CD8-positive, alpha-beta memory T cell (primary cell): Measurements from ENCODE around the gene PROB1. TPM values are rescaled to one million over a fixed set of nuclear protein-coding genes. Genes with fewer than 3 reads are reported as not detected.
"Not testable (repeated sequence)": the region's sequence is repeated elsewhere in the genome, so short reads cannot be mapped to it uniquely, and the experiment has no call there.

Source experiments
- CTCF ChIA-PET: fragments of 350-600 bp; sonication (Branson Sonifier 250); formaldehyde crosslinking; loops from one replicate; lab custom pipeline; 2021; ENCODE audit warnings: antibody characterized with exemption; lab: Charles Lee
- POLR2A ChIA-PET: fragments of 350-600 bp; sonication (Branson Sonifier 250); formaldehyde crosslinking; loops from one replicate; lab custom pipeline; 2021; ENCODE audit warnings: antibody characterized with exemption; lab: Charles Lee
- DNase-seq, 5 donors: peaks; one replicate each; pipeline versions ENCODE4 v3.0.0 to v3.0.0-alpha.2; 2020 to 2022; ENCODE audit warnings: mixed read lengths in 1 of 5
- H3K27ac ChIP-seq: one replicate; pipeline ENCODE4 v1.7.0; 2013; ENCODE audit warnings: low read depth, mild to moderate bottlenecking, low read length, moderate library complexity
- H3K27me3 ChIP-seq: 2 replicates; pipeline ENCODE4 v1.7.0; 2013; ENCODE audit warnings: low read length, mild to moderate bottlenecking; ENCODE audit not compliant: insufficient read depth, poor library complexity, severe bottlenecking
- H3K36me3 ChIP-seq: 2 replicates; pipeline ENCODE4 v1.7.0; 2013; ENCODE audit warnings: mild to moderate bottlenecking, low read length, moderate library complexity; ENCODE audit not compliant: insufficient read depth
- H3K4me1 ChIP-seq: 2 replicates; pipeline ENCODE4 v1.7.0; 2013; ENCODE audit warnings: mild to moderate bottlenecking, low read length, moderate library complexity; ENCODE audit not compliant: insufficient read depth
- H3K4me3 ChIP-seq: 2 replicates; pipeline ENCODE4 v1.7.0; 2013; ENCODE audit warnings: mild to moderate bottlenecking, low read length
- H3K9me3 ChIP-seq: 2 replicates; pipeline ENCODE4 v1.7.0; 2013; ENCODE audit warnings: mild to moderate bottlenecking, low read length
- H3K27ac Mint-ChIP-seq, 8 donors: one replicate each; pipeline ENCODE4 v1.8.0; 2020 to 2021; ENCODE audit warnings: mixed read lengths in 8 of 8, mild to moderate bottlenecking in 6 of 8, inconsistent platforms in 3 of 8, moderate library complexity in 3 of 8
- H3K27me3 Mint-ChIP-seq, 2 donors: one replicate each; pipeline ENCODE4 v1.8.0; 2020 to 2021; ENCODE audit warnings: mixed read lengths in 2 of 2, mild to moderate bottlenecking in 1 of 2, moderate library complexity in 1 of 2
- H3K36me3 Mint-ChIP-seq, 3 donors: one replicate each; pipeline ENCODE4 v1.8.0; 2020 to 2021; ENCODE audit warnings: mixed read lengths in 3 of 3, inconsistent platforms in 1 of 3, mild to moderate bottlenecking in 1 of 3
- H3K4me1 Mint-ChIP-seq, 3 donors: one replicate each; pipeline ENCODE4 v1.8.0; 2020 to 2021; ENCODE audit warnings: mixed read lengths in 3 of 3, inconsistent platforms in 1 of 3, mild to moderate bottlenecking in 1 of 3
- H3K4me3 Mint-ChIP-seq, 7 donors: one replicate each; pipeline ENCODE4 v1.8.0; 2020 to 2021; ENCODE audit warnings: mixed read lengths in 7 of 7, mild to moderate bottlenecking in 6 of 7, moderate library complexity in 4 of 7, inconsistent platforms in 2 of 7
- H3K9me3 Mint-ChIP-seq, 5 donors: one replicate each; pipeline ENCODE4 v1.8.0; 2020 to 2022; ENCODE audit warnings: mixed read lengths in 5 of 5, mild to moderate bottlenecking in 3 of 5, moderate library complexity in 2 of 5, inconsistent platforms in 1 of 5
- polyA plus RNA-seq: library from polyadenylated mRNA; unstranded; fragments of 300-500 nt; fragmentation: Illumina TruSeq; gene quantifications from one replicate; pipeline ENCODE4 v1.2.3, GENCODE V29; 2021
- total RNA-seq, 2 experiments: library from RNA; stranded (reverse); gene quantifications; one replicate each; pipeline ENCODE4 v1.2.3, GENCODE V29; 2021

The PROB1 gene
- total and polyA plus RNA-seq, 3 experiments from 2014 or later, result 0.72 to 7.2 (median 6.7) TPM

DNA sequence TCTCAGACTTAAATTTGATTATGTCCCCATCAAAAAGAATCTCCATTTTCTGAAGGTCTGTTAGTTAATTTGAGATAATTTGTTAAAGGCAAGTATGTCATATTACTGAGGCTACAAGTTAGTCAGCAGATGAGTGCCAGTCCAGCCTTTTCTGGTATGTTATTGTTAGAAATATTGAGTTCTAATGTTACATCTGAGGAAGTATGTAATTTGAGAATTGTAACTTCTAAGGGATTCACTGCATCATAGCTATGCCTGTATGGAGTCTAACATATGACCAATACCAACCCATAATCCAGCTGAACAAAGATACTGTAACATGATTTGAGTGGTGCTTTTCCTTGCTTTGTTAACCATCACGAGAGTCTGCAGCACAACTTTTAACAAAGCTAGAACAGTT, 25.7 kb downstream of the PROB1 start:
- POLR2A ChIA-PET, result interaction anchor here (0.6 to 1.3 kb wide), 2 partner anchors 27 to 672 kb away, joined by 6 to 7 read pairs; partner anchors contain the start of gene PAIP2

DNA sequence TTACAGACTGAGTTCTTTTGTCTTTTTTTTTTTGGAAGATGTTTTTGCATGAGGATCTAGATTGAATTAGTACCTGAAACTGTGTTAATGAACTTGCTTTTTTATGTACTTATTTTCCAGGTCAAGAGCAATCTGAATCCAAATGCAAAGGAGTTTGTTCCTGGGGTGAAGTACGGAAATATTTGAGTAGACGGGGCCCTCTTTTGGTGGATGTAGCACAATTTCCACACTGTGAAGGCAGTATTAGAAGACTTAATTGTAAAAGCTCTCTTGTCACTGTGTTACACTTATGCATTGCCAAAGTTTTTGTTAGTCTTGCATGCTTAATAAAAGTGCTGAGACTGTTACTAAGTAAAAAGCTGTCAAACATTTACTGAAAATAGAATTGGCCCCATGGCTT, 26.3 kb downstream of the PROB1 start:
- Histone ChIP-seq H3K4me1 (no peaks in the 10 kb centered on the region), H3K36me3 (peaks cover 30% of the 10 kb centered on the region), H3K27me3 (no peaks in the 10 kb centered on the region), H3K27ac (no peak overlapping the region), H3K4me3 (no peak overlapping the region), H3K9me3 (no peaks in the 10 kb centered on the region)
- ChIA-PET POLR2A (interaction anchor here (1.3 kb wide), 1 partner anchor 27 kb away, joined by 7 read pairs; the partner anchor contains the start of gene PAIP2), CTCF (interaction anchor here (1.6 kb wide), 1 partner anchor 28 kb away, joined by 3 read pairs; no protein-coding TSS in a partner anchor)
- no peak for DNase-seq
- Mint-ChIP-seq H3K27me3 (no peaks in the 10 kb centered on the region), H3K9me3 (no peaks in the 10 kb centered on the region), H3K36me3 (peaks cover 5 to 76% (median 16%) of the 10 kb centered on the region in 3 donors), H3K4me1 (peaks cover 1 to 4% (median 3%) of the 10 kb centered on the region in 3 donors), H3K4me3 (no peak overlapping the region), H3K27ac (peak overlapping the region in 1 of 8 donors; percentile 33)

More for the DNA sequence above, 25.7 kb downstream of the PROB1 start:
- Mint-ChIP-seq H3K27me3 (no peaks in the 10 kb centered on the region), H3K4me3 (no peak overlapping the region), H3K27ac (no peak overlapping the region), H3K9me3 (no peaks in the 10 kb centered on the region), H3K4me1 (peaks cover 1 to 4% (median 3%) of the 10 kb centered on the region in 3 donors), H3K36me3 (peaks cover 5 to 75% (median 11%) of the 10 kb centered on the region in 3 donors)
- DNase-seq, result no peak
- Histone ChIP-seq H3K27ac (no peak overlapping the region), H3K4me3 (no peak overlapping the region), H3K4me1 (no peaks in the 10 kb centered on the region), H3K27me3 (no peaks in the 10 kb centered on the region), H3K36me3 (peaks cover 25% of the 10 kb centered on the region), H3K9me3 (no peaks in the 10 kb centered on the region)
- CTCF ChIA-PET, result interaction anchor here (1.6 kb wide), 1 partner anchor 28 kb away, joined by 3 read pairs; no protein-coding TSS in a partner anchor

DNA sequence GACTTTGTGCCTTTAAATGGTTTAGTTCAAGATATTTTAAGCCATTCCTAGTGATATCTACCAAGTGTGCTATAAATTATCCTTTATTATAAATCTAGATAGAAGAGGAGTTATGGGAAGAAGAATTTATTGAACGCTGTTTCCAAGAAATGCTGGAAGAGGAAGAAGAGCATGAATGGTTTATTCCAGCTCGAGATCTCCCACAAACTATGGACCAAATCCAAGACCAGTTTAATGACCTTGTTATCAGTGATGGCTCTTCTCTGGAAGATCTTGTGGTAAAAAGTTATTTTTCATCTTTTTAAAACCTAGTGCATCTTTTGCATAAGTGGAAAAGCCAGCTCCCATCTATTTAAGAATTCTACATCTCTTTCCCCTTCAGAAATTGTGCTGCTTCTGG, 30.4 kb downstream of the PROB1 start:
- Histone ChIP-seq H3K4me1 (peaks cover 4% of the 10 kb centered on the region), H3K27me3 (no peaks in the 10 kb centered on the region), H3K27ac (no peak overlapping the region), H3K36me3 (peaks cover 25% of the 10 kb centered on the region), H3K4me3 (no peak overlapping the region), H3K9me3 (no peaks in the 10 kb centered on the region)
- Mint-ChIP-seq H3K36me3 (peaks cover 5 to 61% (median 13%) of the 10 kb centered on the region in 3 donors), H3K4me1 (peaks cover 4 to 21% (median 20%) of the 10 kb centered on the region in 3 donors), H3K4me3 (no peak overlapping the region), H3K27me3 (no peaks in the 10 kb centered on the region), H3K9me3 (no peaks in the 10 kb centered on the region), H3K27ac (no peak overlapping the region)
- POLR2A ChIA-PET, result no interaction called here
- no peak for DNase-seq
- CTCF ChIA-PET, result no interaction called here

DNA sequence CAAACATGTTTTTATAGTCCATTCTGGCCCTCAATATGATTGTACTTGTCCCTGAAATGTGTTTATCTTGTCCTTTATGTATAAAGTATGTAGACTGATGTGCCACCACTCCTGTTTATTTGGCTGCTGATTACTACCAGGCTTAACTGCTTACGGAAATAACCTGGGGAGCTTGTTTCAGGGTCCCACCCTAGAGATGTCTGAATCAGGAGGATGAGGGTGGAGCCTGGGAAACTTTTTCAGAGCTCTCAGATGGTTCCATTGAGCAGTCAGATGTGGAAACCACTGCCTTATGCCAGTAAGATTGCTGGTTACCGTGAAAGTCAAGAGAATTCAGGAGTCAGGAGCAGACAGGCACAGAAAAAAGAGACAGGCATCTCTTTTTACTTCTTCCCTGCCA, 31.0 kb downstream of the PROB1 start:
- H3K4me1 ChIP-seq, result peaks cover 4% of the 10 kb centered on the region
- Mint-ChIP-seq H3K36me3 (peaks cover 5 to 60% (median 13%) of the 10 kb centered on the region in 3 donors), H3K9me3 (no peaks in the 10 kb centered on the region), H3K4me1 (peaks cover 4 to 22% (median 20%) of the 10 kb centered on the region in 3 donors), H3K27ac (peak overlapping the region in 2 of 8 donors; percentile 67 to 77), H3K4me3 (no peak overlapping the region), H3K27me3 (no peaks in the 10 kb centered on the region)
- H3K4me3 ChIP-seq, result no peak overlapping the region
- peaks cover 25% of the 10 kb centered on the region for H3K36me3 ChIP-seq
- no peaks in the 10 kb centered on the region for H3K27me3 ChIP-seq
- ChIA-PET POLR2A (no interaction called here), CTCF (interaction anchor here (2.2 kb wide), 1 partner anchor 11 kb away, joined by 5 read pairs; no protein-coding TSS in a partner anchor)
- DNase-seq, result no peak
- no peaks in the 10 kb centered on the region for H3K9me3 ChIP-seq
- no peak overlapping the region for H3K27ac ChIP-seq

DNA sequence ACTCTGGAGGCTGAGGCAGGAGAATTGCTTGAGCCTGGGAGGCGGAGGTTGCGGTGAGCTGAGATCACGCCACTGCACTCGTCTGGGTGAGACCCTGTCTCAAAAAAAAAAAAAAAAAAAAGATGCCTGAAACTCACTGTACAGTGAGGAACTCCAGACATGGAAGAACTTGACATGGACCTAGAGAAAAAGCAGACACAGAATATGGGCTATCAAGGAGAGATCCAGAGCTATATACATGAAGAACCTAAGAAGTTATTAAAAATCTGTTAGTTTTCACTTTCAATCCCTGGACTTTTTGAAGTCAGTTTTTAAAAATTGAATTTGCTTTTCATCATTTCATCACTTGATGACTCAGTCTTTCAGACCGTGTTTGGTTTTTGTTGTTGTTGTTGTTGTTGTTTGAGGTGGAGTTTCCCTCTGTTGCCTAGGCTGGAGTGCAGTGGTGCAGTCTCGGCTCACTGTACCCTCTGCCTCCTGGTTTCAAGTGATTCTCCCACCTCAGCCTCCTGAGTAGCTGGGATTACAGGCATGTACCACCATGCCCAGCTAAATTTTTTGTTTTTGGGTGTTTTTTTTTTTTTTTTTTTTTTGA, 33.0 kb downstream of the PROB1 start:
- Mint-ChIP-seq H3K9me3 (no peaks in the 10 kb centered on the region), H3K36me3 (peaks cover 5 to 62% (median 16%) of the 10 kb centered on the region in 3 donors), H3K4me1 (peaks cover 16 to 38% (median 32%) of the 10 kb centered on the region in 3 donors), H3K27me3 (no peaks in the 10 kb centered on the region), H3K27ac (peak overlapping the region in 3 of 8 donors; percentile 26 to 43 (median 29)), H3K4me3 (no peak overlapping the region)
- DNase-seq, result no peak
- ChIA-PET POLR2A (no interaction called here), CTCF (interaction anchor here (2.2 kb wide), 1 partner anchor 9 kb away, joined by 5 read pairs; no protein-coding TSS in a partner anchor)
- Histone ChIP-seq H3K4me3 (no peak overlapping the region), H3K9me3 (no peaks in the 10 kb centered on the region), H3K4me1 (peaks cover 7% of the 10 kb centered on the region), H3K27ac (no peak overlapping the region), H3K36me3 (peaks cover 25% of the 10 kb centered on the region), H3K27me3 (no peaks in the 10 kb centered on the region)

DNA sequence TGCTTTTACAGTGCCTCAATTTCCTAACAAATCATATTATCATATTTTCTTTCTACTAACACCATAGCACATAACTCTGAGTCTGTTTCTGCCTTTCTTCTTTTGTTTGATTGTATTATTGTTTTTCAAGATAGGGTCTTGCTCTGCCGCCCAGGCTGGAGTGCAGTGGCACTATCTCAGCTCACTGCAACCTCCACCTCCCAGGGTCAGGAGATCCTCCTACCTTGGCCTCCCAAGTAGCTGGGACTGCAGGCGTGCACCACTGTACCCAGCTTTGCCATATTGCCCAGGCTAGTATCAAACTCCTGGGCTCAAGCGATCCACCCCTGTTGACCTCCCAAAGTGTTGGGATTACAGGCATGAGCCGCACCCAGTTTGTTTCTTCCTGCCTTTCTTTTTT, 34.5 kb downstream of the PROB1 start:
- Mint-ChIP-seq H3K27me3 (no peaks in the 10 kb centered on the region), H3K9me3 (no peaks in the 10 kb centered on the region), H3K4me3 (no peak overlapping the region), H3K36me3 (peaks cover 0 to 50% (median 12%) of the 10 kb centered on the region in 3 donors), H3K4me1 (peaks cover 21 to 48% (median 40%) of the 10 kb centered on the region in 3 donors), H3K27ac (no peak overlapping the region)
- Histone ChIP-seq H3K27ac (no peak overlapping the region), H3K4me3 (no peak overlapping the region), H3K4me1 (peaks cover 10% of the 10 kb centered on the region), H3K27me3 (no peaks in the 10 kb centered on the region), H3K36me3 (peaks cover 10% of the 10 kb centered on the region), H3K9me3 (no peaks in the 10 kb centered on the region)
- POLR2A ChIA-PET, result interaction anchor here (1.2 kb wide), 1 partner anchor 19 kb away, joined by 4 read pairs; the partner anchor contains the start of gene PAIP2
- no peak for DNase-seq
- CTCF ChIA-PET, result no interaction called here

DNA sequence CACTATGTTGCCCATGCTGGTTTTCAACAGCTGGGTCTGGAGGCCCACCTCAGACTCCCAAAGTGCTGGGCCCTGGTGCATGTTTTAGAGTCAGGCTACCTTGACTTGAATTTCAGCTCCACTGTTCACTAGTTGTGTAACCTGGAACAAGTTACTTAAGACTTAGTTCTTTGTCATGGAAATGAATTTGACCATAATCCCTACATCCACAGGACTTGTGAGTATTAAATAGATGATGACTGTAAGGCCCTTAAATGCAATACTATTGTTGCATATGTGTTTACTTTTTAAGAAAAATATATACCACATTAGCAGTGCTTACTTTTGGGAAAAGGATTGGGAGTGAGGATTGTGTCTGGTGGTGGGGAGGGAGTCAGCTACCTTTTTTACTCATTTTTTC, 36.8 kb downstream of the PROB1 start:
- H3K36me3 ChIP-seq, result no peaks in the 10 kb centered on the region
- H3K9me3 ChIP-seq, result no peaks in the 10 kb centered on the region
- POLR2A ChIA-PET, result interaction anchor here (0.7 kb wide), 1 partner anchor 91 kb away, joined by 4 read pairs; no protein-coding TSS in a partner anchor
- Mint-ChIP-seq H3K4me3 (no peak overlapping the region), H3K36me3 (peaks cover 7 to 45% (median 13%) of the 10 kb centered on the region in 3 donors), H3K27ac (no peak overlapping the region), H3K9me3 (peaks cover 0 to 4% (median 0%) of the 10 kb centered on the region in 5 donors), H3K27me3 (no peaks in the 10 kb centered on the region), H3K4me1 (peaks cover 27 to 62% (median 51%) of the 10 kb centered on the region in 3 donors)
- CTCF ChIA-PET, result interaction anchor here (1.6 kb wide), 1 partner anchor 11 kb away, joined by 3 read pairs; no protein-coding TSS in a partner anchor
- H3K4me3 ChIP-seq, result no peak overlapping the region
- H3K27ac ChIP-seq, result no peak overlapping the region
- DNase-seq, result no peak
- no peaks in the 10 kb centered on the region for H3K27me3 ChIP-seq
- peaks cover 10% of the 10 kb centered on the region for H3K4me1 ChIP-seq

DNA sequence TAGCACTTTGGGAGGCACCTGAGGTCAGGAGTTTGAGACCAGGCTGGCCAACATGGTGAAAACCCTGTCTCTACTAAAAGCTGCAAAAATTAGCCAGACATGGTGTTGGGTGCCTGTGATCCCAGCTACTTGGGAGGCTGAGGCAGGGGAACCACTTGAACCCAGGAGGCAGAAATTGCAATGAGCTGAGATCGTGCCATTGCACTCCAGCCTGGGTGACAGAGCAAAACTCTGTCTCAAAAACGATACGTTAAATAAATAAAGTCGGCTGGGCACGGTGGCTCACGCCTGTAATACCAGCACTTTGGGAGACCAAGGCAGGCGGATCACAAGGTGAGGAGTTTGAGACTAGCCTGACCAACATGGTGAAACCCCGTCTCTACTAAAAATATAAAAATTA, 39.0 kb downstream of the PROB1 start:
- peaks cover 10% of the 10 kb centered on the region for H3K4me1 ChIP-seq
- POLR2A ChIA-PET, H3K4me3 Mint-ChIP-seq, H3K27ac ChIP-seq, H3K9me3 ChIP-seq, H3K4me3 ChIP-seq, H3K36me3 ChIP-seq, H3K27ac Mint-ChIP-seq, CTCF ChIA-PET, H3K27me3 Mint-ChIP-seq, H3K27me3 ChIP-seq, H3K9me3 Mint-ChIP-seq, DNase-seq: not testable (repeated sequence)
- Mint-ChIP-seq H3K4me1 (peaks cover 41 to 71% (median 61%) of the 10 kb centered on the region in 3 donors), H3K36me3 (peaks cover 7 to 54% (median 14%) of the 10 kb centered on the region in 3 donors)
